Erythroblast (primary cell): ENCODE results near the gene ADD3.

ENCODE experiments used
- GATA1 ChIP-seq: IDR thresholded peaks from 2 replicates; pipeline ENCODE4 v1.6.1; 2011; ENCODE audit warnings: low read depth, mild to moderate bottlenecking, control low read depth, low read length, moderate library complexity
- POLR2A ChIP-seq: IDR thresholded peaks from 2 replicates; pipeline ENCODE4 v1.6.1; 2011; ENCODE audit warnings: mild to moderate bottlenecking, low read length

GRCh38 chr10:110107887-110108286 lies 100.1 kb downstream of the ADD3 start:
- TF ChIP-seq POLR2A = no peak
- TF ChIP-seq GATA1 = no peak
